PC-3 (cell line): ENCODE data around the gene EPG5.

ENCODE experiments used
- EZH2 ChIP-seq: fragments of 300-600 bp; sonication (generic); IDR thresholded peaks from one replicate; pipeline ENCODE4 v1.6.1; 2017; ENCODE audit warnings: antibody characterized with exemption, mild to moderate bottlenecking, low read length; ENCODE audit not compliant: unreplicated experiment
- EZH2phosphoT487 ChIP-seq: fragments of 300-600 bp; sonication (generic); IDR thresholded peaks from 2 replicates; pipeline ENCODE4 v1.6.1; 2018; ENCODE audit warnings: mild to moderate bottlenecking, antibody characterized with exemption, low read length, borderline replicate concordance
- TF ChIP-seq, protein P1 (sequence below): fragments of 300-600 bp; sonication (generic); conservative IDR thresholded peaks from 2 replicates; pipeline ENCODE4 v1.5.1; 2017; ENCODE audit warnings: antibody characterized with exemption, low read depth, mild to moderate bottlenecking, low read length

DNA sequence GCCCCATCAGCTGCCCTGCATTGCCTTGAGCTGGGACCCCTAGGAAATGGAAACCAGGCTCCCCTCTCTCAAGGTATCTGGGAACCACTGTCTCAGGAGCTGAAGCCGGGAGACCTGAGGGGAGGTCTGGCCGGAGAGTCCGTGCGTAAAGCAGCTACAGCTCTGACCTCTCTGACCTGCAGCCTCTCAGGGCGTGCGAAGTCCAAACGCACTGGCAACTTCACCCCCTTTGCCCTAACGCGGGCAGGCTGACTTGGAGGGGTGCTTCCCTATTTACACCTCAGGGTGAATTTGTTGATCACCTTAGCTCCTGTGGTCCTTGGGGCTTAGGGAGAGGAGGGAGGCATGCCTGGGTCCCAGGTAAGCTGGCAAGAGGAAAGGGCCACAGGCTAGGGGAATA, 124.1 kb downstream of the EPG5 start:
- TF ChIP-seq, protein P1, sequence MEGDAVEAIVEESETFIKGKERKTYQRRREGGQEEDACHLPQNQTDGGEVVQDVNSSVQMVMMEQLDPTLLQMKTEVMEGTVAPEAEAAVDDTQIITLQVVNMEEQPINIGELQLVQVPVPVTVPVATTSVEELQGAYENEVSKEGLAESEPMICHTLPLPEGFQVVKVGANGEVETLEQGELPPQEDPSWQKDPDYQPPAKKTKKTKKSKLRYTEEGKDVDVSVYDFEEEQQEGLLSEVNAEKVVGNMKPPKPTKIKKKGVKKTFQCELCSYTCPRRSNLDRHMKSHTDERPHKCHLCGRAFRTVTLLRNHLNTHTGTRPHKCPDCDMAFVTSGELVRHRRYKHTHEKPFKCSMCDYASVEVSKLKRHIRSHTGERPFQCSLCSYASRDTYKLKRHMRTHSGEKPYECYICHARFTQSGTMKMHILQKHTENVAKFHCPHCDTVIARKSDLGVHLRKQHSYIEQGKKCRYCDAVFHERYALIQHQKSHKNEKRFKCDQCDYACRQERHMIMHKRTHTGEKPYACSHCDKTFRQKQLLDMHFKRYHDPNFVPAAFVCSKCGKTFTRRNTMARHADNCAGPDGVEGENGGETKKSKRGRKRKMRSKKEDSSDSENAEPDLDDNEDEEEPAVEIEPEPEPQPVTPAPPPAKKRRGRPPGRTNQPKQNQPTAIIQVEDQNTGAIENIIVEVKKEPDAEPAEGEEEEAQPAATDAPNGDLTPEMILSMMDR = no peak
- TF ChIP-seq EZH2phosphoT487 = no peak
- TF ChIP-seq EZH2 = no peak
